Measurements from ENCODE around the gene SIGLEC14. TPM values are rescaled to one million over a fixed set of nuclear protein-coding genes. Genes with fewer than 3 reads are reported as not detected.

SIGLEC14 gene
- total RNA-seq, 1 experiment from 2014 or later: not detected

DNA sequence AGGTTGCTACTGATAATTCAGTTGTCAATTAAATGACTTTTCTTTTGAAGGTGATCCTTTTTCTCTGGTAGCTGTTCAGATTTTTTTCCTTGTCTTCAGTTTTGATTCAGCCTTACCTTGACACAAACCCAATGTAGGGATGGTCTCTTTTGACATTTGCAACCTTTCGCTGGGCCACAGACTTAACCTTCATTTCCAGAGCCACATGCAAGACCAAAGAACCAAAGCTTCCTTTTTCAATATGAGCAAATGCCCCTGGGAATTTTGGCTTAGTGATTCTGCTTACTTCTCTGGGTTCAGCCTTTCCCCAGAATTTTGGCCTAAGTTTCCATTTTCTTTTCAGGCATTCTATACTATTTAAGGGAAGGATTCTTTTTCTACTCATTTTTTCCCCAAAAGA, 36.0 kb downstream of the SIGLEC14 start:
- H3K9me3 ChIP-seq (ENCODE audit: low read depth, low read length, poor library complexity, severe bottlenecking): no peaks in the 10 kb centered on the region
- BruUV-seq (replicated peaks): no TSS peak
- ChIA-PET CTCF (no interaction called here), POLR2A (ENCODE audit: low non-redundant PET) (no interaction called here)
- no peaks in the 10 kb centered on the region for H3K4me1 ChIP-seq (ENCODE audit: insufficient read depth, low read length, poor library complexity, severe bottlenecking)
- no peak overlapping the region for H3K4me3 ChIP-seq (ENCODE audit: low read depth, low read length, poor library complexity, severe bottlenecking)
- no peaks in the 10 kb centered on the region for H3K36me3 ChIP-seq (ENCODE audit: insufficient read depth, low read length, poor library complexity, severe bottlenecking)
- no peak for DNase-seq (ENCODE audit: low spot score)
- H3K27me3 ChIP-seq (replicated peaks; ENCODE audit: insufficient read depth, low read depth, low read length, poor library complexity): peaks cover 15% of the 10 kb centered on the region
- no peak for TF ChIP-seq EZH2 (IDR thresholded peaks at IDR 0.05; ENCODE audit: borderline replicate concordance, low read depth, low read length, poor library complexity, severe bottlenecking)
- TF ChIP-seq, protein P1, sequence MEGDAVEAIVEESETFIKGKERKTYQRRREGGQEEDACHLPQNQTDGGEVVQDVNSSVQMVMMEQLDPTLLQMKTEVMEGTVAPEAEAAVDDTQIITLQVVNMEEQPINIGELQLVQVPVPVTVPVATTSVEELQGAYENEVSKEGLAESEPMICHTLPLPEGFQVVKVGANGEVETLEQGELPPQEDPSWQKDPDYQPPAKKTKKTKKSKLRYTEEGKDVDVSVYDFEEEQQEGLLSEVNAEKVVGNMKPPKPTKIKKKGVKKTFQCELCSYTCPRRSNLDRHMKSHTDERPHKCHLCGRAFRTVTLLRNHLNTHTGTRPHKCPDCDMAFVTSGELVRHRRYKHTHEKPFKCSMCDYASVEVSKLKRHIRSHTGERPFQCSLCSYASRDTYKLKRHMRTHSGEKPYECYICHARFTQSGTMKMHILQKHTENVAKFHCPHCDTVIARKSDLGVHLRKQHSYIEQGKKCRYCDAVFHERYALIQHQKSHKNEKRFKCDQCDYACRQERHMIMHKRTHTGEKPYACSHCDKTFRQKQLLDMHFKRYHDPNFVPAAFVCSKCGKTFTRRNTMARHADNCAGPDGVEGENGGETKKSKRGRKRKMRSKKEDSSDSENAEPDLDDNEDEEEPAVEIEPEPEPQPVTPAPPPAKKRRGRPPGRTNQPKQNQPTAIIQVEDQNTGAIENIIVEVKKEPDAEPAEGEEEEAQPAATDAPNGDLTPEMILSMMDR (conservative IDR thresholded peaks at IDR 0.05; ENCODE audit: low read depth, low read length): no peak
- intact Hi-C loops (cut with micrococcal nuclease; ENCODE audit: unreplicated experiment): no loop called here
- no peak overlapping the region for H3K27ac ChIP-seq (ENCODE audit: low read depth, low read length, poor library complexity, severe bottlenecking)

DNA sequence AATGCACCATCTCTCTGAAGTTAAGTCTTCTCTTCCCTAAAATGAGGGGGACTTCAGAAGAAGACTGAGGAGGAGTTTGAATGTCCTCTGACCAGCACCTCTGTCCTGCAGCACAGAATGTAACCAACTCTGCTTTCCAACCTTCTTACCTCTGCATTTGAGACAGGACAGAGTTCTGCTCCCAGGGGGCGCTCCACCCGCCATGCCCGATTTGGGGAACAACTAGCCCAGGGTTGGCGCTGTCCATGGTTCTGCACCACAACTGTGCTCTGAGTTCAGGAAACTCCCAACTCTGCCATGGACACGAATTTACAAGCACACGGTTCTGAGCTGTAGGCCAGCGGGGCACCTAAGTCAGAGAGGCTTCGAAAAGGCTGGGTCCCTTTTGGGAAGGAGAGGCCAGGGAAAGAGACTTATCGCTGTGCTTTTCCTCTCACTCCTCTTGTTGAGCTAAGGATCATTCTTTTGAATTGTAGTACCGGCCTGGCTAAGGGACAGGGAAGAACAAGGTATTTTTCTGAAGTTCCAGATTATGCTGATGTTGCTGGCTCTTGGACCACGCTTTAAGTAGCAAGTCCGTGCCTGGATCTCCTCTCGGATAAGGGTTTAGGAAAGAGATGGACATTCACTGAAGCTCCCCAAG, 38.6 kb downstream of the SIGLEC14 start:
- H3K27ac ChIP-seq (ENCODE audit: low read depth, low read length, poor library complexity, severe bottlenecking): no peak overlapping the region
- H3K27me3 ChIP-seq (replicated peaks; ENCODE audit: insufficient read depth, low read depth, low read length, poor library complexity): no peaks in the 10 kb centered on the region
- POLR2A ChIA-PET (ENCODE audit: low non-redundant PET): no interaction called here
- DNase-seq (ENCODE audit: low spot score): peak; percentile 83
- no peak for TF ChIP-seq EZH2 (IDR thresholded peaks at IDR 0.05; ENCODE audit: borderline replicate concordance, low read depth, low read length, poor library complexity, severe bottlenecking)
- TF ChIP-seq, protein P1 (conservative IDR thresholded peaks at IDR 0.05; ENCODE audit: low read depth, low read length): peak; percentile 90
- H3K36me3 ChIP-seq (ENCODE audit: insufficient read depth, low read length, poor library complexity, severe bottlenecking): no peaks in the 10 kb centered on the region
- H3K4me1 ChIP-seq (ENCODE audit: insufficient read depth, low read length, poor library complexity, severe bottlenecking): no peaks in the 10 kb centered on the region
- intact Hi-C loops (cut with micrococcal nuclease; ENCODE audit: unreplicated experiment): loop anchor here (5.0 to 10.0 kb wide), 3 partner anchors 49 to 197 kb away; no protein-coding TSS in a partner anchor
- CTCF ChIA-PET: interaction anchor here (0.6 to 0.8 kb wide), 2 partner anchors 14 to 49 kb away, joined by 3 to 4 read pairs; no protein-coding TSS in a partner anchor
- no TSS peak for BruUV-seq (replicated peaks)
- H3K4me3 ChIP-seq (ENCODE audit: low read depth, low read length, poor library complexity, severe bottlenecking): no peak overlapping the region
- no peaks in the 10 kb centered on the region for H3K9me3 ChIP-seq (ENCODE audit: low read depth, low read length, poor library complexity, severe bottlenecking)

DNA sequence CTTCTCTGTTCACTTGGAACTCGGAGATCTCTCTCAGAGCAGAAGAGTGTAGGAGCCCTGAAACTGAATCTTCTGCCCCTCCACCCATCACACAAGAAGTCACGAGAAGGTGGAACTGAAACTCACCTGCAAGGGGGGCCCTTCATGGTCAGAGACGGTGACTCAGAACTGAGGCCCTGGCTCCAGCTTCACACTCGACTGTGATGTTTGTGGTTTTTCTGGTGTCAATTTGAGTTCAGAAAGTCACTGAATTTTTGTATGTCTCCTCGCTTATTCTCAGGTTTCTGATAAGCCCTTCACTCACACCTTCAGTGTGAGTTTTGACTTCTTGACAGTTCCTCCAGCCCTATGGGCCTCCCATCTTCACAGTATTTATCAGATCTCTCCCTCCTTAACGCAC, 39.5 kb downstream of the SIGLEC14 start:
- no peaks in the 10 kb centered on the region for H3K4me1 ChIP-seq (ENCODE audit: insufficient read depth, low read length, poor library complexity, severe bottlenecking)
- H3K27me3 ChIP-seq (replicated peaks; ENCODE audit: insufficient read depth, low read depth, low read length, poor library complexity): no peaks in the 10 kb centered on the region
- no peak for DNase-seq (ENCODE audit: low spot score)
- TF ChIP-seq EZH2 (IDR thresholded peaks at IDR 0.05; ENCODE audit: borderline replicate concordance, low read depth, low read length, poor library complexity, severe bottlenecking): no peak
- TF ChIP-seq, protein P1 (conservative IDR thresholded peaks at IDR 0.05; ENCODE audit: low read depth, low read length): no peak
- no peaks in the 10 kb centered on the region for H3K36me3 ChIP-seq (ENCODE audit: insufficient read depth, low read length, poor library complexity, severe bottlenecking)
- POLR2A ChIA-PET (ENCODE audit: low non-redundant PET): no interaction called here
- BruUV-seq (replicated peaks): no TSS peak
- intact Hi-C loops (cut with micrococcal nuclease; ENCODE audit: unreplicated experiment): loop anchor here (5.0 to 10.0 kb wide), 3 partner anchors 50 to 198 kb away; no protein-coding TSS in a partner anchor
- CTCF ChIA-PET: no interaction called here
- no peak overlapping the region for H3K27ac ChIP-seq (ENCODE audit: low read depth, low read length, poor library complexity, severe bottlenecking)
- no peaks in the 10 kb centered on the region for H3K9me3 ChIP-seq (ENCODE audit: low read depth, low read length, poor library complexity, severe bottlenecking)
- H3K4me3 ChIP-seq (ENCODE audit: low read depth, low read length, poor library complexity, severe bottlenecking): no peak overlapping the region
